Neural progenitor cell (in vitro differentiated cells): Measurements from ENCODE around the gene TCERG1L.

Experiments
- EZH2 ChIP-seq: fragments of 200-600 bp; sonication (generic); IDR thresholded peaks from 2 replicates; pipeline ENCODE4 v1.6.1; 2017; ENCODE audit warnings: antibody characterized with exemption, mild to moderate bottlenecking, moderate library complexity
- TF ChIP-seq, protein P1 (sequence below): fragments of 200-600 bp; sonication (generic); IDR thresholded peaks from 2 replicates; pipeline ENCODE4 v1.5.1; 2017; ENCODE audit warnings: antibody characterized with exemption, mild to moderate bottlenecking

DNA sequence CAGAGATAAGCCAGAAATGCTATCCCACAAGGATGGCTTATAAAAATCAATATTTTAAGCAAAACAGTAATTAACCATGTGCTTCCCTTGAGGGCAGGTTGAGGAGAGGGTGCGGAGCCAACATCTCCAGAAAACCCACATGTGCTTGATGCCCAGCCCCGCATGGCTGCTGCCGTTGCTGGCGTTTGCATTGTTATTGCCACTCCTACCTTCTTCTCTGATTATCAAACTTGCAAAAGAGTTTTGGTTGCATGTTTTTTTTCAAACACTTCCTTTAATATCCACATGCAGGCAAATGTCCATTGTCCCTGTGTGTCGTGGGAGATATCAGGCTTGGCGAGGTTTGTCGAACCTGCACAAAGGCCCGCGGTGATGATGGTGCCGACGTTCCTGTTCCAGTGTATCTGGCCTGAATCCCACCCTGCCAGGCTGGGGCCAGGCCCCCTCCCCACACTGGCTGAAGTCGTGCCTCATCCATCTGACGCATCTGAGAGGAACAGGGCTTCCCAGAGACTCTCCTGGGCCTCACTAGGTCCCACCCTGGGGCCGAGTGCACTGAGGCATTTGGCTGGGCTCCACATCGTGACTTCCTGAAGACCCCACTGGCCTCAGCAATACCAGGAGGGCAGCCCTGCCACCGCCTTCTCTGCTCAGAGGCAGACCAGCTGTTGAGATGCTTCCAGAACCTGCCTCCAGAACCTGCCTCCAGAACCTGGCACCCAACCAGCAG lies 40.9 kb downstream of the TCERG1L start:
- TF ChIP-seq, protein P1, sequence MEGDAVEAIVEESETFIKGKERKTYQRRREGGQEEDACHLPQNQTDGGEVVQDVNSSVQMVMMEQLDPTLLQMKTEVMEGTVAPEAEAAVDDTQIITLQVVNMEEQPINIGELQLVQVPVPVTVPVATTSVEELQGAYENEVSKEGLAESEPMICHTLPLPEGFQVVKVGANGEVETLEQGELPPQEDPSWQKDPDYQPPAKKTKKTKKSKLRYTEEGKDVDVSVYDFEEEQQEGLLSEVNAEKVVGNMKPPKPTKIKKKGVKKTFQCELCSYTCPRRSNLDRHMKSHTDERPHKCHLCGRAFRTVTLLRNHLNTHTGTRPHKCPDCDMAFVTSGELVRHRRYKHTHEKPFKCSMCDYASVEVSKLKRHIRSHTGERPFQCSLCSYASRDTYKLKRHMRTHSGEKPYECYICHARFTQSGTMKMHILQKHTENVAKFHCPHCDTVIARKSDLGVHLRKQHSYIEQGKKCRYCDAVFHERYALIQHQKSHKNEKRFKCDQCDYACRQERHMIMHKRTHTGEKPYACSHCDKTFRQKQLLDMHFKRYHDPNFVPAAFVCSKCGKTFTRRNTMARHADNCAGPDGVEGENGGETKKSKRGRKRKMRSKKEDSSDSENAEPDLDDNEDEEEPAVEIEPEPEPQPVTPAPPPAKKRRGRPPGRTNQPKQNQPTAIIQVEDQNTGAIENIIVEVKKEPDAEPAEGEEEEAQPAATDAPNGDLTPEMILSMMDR: no peak
- TF ChIP-seq EZH2: no peak
